GM18508 (cell line): ENCODE data around the gene CACNA1S.

Experiments used
- ATAC-seq: cut with Tn5 transposase; IDR thresholded peaks from one replicate; pipeline ENCODE4 v1.9.1; 2021; ENCODE audit warnings: moderate number of reproducible peaks; ENCODE audit not compliant: insufficient read depth, unreplicated experiment

CACNA1S gene

GRCh38 chr1:201039876-201040275 is 72.3 kb downstream of the CACNA1S start:
- ATAC-seq = no peak

- ATAC-seq = no peak
Observed at GRCh38 chr1:201039418-201039817, 72.8 kb downstream of the CACNA1S start.

GRCh38 chr1:201038186-201038876 is 73.9 kb downstream of the CACNA1S start:
- no peak for ATAC-seq

GRCh38 chr1:201036188-201036842 is 75.9 kb downstream of the CACNA1S start:
- no peak for ATAC-seq

- ATAC-seq = no peak
Observed at GRCh38 chr1:201034671-201035070, 77.6 kb downstream of the CACNA1S start.

- no peak for ATAC-seq
Observed at GRCh38 chr1:201032408-201032807, 79.8 kb downstream of the CACNA1S start.

- ATAC-seq = no peak
Observed at GRCh38 chr1:201028461-201028889, 83.8 kb downstream of the CACNA1S start.

- ATAC-seq = no peak
Observed at GRCh38 chr1:201026836-201027235, 85.4 kb downstream of the CACNA1S start.

GRCh38 chr1:201026234-201026633 is 86.0 kb downstream of the CACNA1S start:
- ATAC-seq = no peak

- no peak for ATAC-seq
Observed at GRCh38 chr1:201025571-201026002, 86.6 kb downstream of the CACNA1S start.

GRCh38 chr1:201024625-201024998 is 87.6 kb downstream of the CACNA1S start:
- ATAC-seq = no peak

- ATAC-seq = no peak
Observed at GRCh38 chr1:201023920-201024624, 88.2 kb downstream of the CACNA1S start.

- no peak for ATAC-seq
Observed at GRCh38 chr1:201023517-201023902, 88.7 kb downstream of the CACNA1S start, which contains the start of gene KIF21B. KIF21B (minus strand) TSS chr1:201023714; CDS start chr1:201023383, 331 bp downstream.

- ATAC-seq = no peak
Observed at GRCh38 chr1:201022820-201023516, 89.3 kb downstream of the CACNA1S start.

- ATAC-seq = no peak
Observed at GRCh38 chr1:201022493-201022819, 89.8 kb downstream of the CACNA1S start.

GRCh38 chr1:201021630-201022492 is 90.4 kb downstream of the CACNA1S start:
- no peak for ATAC-seq

GRCh38 chr1:201020721-201021629 is 91.3 kb downstream of the CACNA1S start:
- ATAC-seq = no peak

- no peak for ATAC-seq
Observed at GRCh38 chr1:201020040-201020591, 92.1 kb downstream of the CACNA1S start.
